HepG2 (cell line): Measurements from ENCODE around the gene SALL4. TPM values are rescaled to one million over a fixed set of nuclear protein-coding genes. Genes with fewer than 3 reads are reported as not detected.
A peak's percentile ranks its signal among the peaks of the same experiment; 100 is the strongest.

Experiments used
- BCLAF1 ChIP-seq: fragments of 450-650 bp; IDR thresholded peaks from 2 replicates; pipeline ENCODE4 v1.6.1; 2017; ENCODE audit warnings: mild to moderate bottlenecking
- CEBPB ChIP-seq: IDR thresholded peaks from 2 replicates; pipeline ENCODE4 v1.6.1; 2011; ENCODE audit warnings: low read depth, low read length, improper control_type of control experiment, borderline replicate concordance
- ELF3 ChIP-seq: IDR thresholded peaks from 2 replicates; pipeline ENCODE4 v1.6.1; 2016; ENCODE audit warnings: missing genetic modification reagents, missing compliant biosample characterization
- EP300 ChIP-seq, 3 experiments: sonication (generic) in 1 of 3; formaldehyde crosslinking in 1 of 3; IDR thresholded peaks; 2 replicates each; pipeline versions ENCODE4 v1.5.1 to v1.6.1; 2011 to 2020; ENCODE audit warnings: low read depth in 2 of 3, low read length in 2 of 3, borderline replicate concordance in 1 of 3, improper control_type of control experiment in 1 of 3, mild to moderate bottlenecking in 1 of 3, missing genetic modification reagents in 1 of 3, moderate library complexity in 1 of 3
- FOXO1 ChIP-seq: sonication (generic); formaldehyde crosslinking; IDR thresholded peaks from 2 replicates; pipeline ENCODE4 v1.4.0; 2020; ENCODE audit warnings: missing genetic modification reagents
- FOXP4 ChIP-seq: sonication (generic); formaldehyde crosslinking; IDR thresholded peaks from 2 replicates; pipeline ENCODE4 v1.4.0; 2020; ENCODE audit warnings: missing genetic modification reagents
- HDAC2 ChIP-seq: sonication (generic); formaldehyde crosslinking; IDR thresholded peaks from 2 replicates; pipeline ENCODE4 v1.4.0; 2020; ENCODE audit warnings: missing genetic modification reagents
- KAT8 ChIP-seq: IDR thresholded peaks from 2 replicates; pipeline ENCODE4 v1.6.1; 2016; ENCODE audit warnings: missing genetic modification reagents, missing compliant biosample characterization
- MAFK ChIP-seq, 2 experiments: IDR thresholded peaks in 1 of 2; conservative IDR thresholded peaks in 1 of 2; 2 replicates each; pipeline ENCODE4 v1.6.1; 2011; ENCODE audit warnings: improper control_type of control experiment in 2 of 2, low read length in 2 of 2
- MAX ChIP-seq: IDR thresholded peaks from 2 replicates; pipeline ENCODE4 v1.6.1; 2012; ENCODE audit warnings: inconsistent platforms
- PITX1 ChIP-seq: sonication (generic); formaldehyde crosslinking; IDR thresholded peaks from 2 replicates; pipeline ENCODE4 v1.5.1; 2020; ENCODE audit warnings: mild to moderate bottlenecking, missing genetic modification reagents
- RARA ChIP-seq: IDR thresholded peaks from 2 replicates; pipeline ENCODE4 v1.6.1; 2016; ENCODE audit warnings: missing genetic modification reagents, missing compliant biosample characterization
- SMYD3 ChIP-seq: sonication (generic); formaldehyde crosslinking; IDR thresholded peaks from 2 replicates; pipeline ENCODE4 v1.8.1; 2023; ENCODE audit warnings: mild to moderate bottlenecking, missing genetic modification reagents
- TGIF2 ChIP-seq: IDR thresholded peaks from 2 replicates; pipeline ENCODE4 v1.6.1; 2016; ENCODE audit warnings: control low read depth, missing compliant biosample characterization
- ZBTB38 ChIP-seq: sonication (generic); formaldehyde crosslinking; IDR thresholded peaks from 2 replicates; pipeline ENCODE4 v1.5.1; 2020; ENCODE audit warnings: mild to moderate bottlenecking, missing genetic modification reagents
- ZNF205 ChIP-seq: IDR thresholded peaks from 2 replicates; pipeline ENCODE4 v1.6.1; 2018; ENCODE audit warnings: missing biosample characterization, missing genetic modification reagents
- ZNF275 ChIP-seq: sonication (generic); formaldehyde crosslinking; IDR thresholded peaks from 2 replicates; pipeline ENCODE4 v1.8.0; 2022; ENCODE audit warnings: missing genetic modification reagents, mild to moderate bottlenecking, inconsistent platforms, borderline replicate concordance
- ZNF501 ChIP-seq: sonication (generic); formaldehyde crosslinking; IDR thresholded peaks from 2 replicates; pipeline ENCODE4 v1.5.1; 2020; ENCODE audit warnings: mild to moderate bottlenecking, moderate library complexity, missing genetic modification reagents
- ZNF567 ChIP-seq: sonication (generic); formaldehyde crosslinking; IDR thresholded peaks from 2 replicates; pipeline ENCODE4 v1.8.1; 2023; ENCODE audit warnings: mild to moderate bottlenecking, missing genetic modification reagents, borderline replicate concordance
- ZNF616 ChIP-seq: sonication (generic); formaldehyde crosslinking; IDR thresholded peaks from 2 replicates; pipeline ENCODE4 v1.5.0; 2020; ENCODE audit warnings: low read depth, mild to moderate bottlenecking, missing genetic modification reagents
- ZNF629 ChIP-seq: sonication (generic); formaldehyde crosslinking; conservative IDR thresholded peaks from 2 replicates; pipeline ENCODE4 v1.5.0; 2020; ENCODE audit warnings: missing genetic modification reagents
- ZNF790 ChIP-seq: sonication (generic); formaldehyde crosslinking; IDR thresholded peaks from 2 replicates; pipeline ENCODE4 v1.8.0; 2022; ENCODE audit warnings: missing genetic modification reagents, mild to moderate bottlenecking, borderline replicate concordance
- polyA plus RNA-seq, 8 experiments: library from polyadenylated mRNA; depleted of rRNA in 3 of 8; stranded (reverse) in 7 of 8; unstranded in 1 of 8; fragments of >200 nt; fragmentation: Illumina TruSeq in 4 of 8; extraction: Trizol in 4 of 8; gene quantifications; 2 replicates each; pipeline versions ENCODE4 v1.2.1 to v1.2.3, GENCODE V29; 2011 to 2016; ENCODE audit warnings: low read depth in 4 of 8, missing spikeins in 1 of 8, mixed read lengths in 1 of 8; ENCODE audit not compliant: insufficient read depth in 1 of 8
- total RNA-seq, 5 experiments: library from RNA; depleted of rRNA; stranded (reverse); fragments of >200 nt; fragmentation: Illumina TruSeq; extraction: Trizol; gene quantifications; 2 replicates each; pipeline ENCODE4 v1.2.3, GENCODE V29; 2016; ENCODE audit warnings: low read depth in 1 of 5

SALL4 gene
- total and polyA plus RNA-seq, 2 of the 13 experiments (the other 11 are each of a cell fraction or from before 2014, with no cell fraction given): 0.33 to 1.8 TPM

GRCh38 chr20:51734876-51735720 is 67.2 kb downstream of the SALL4 start (continued):
- TF ChIP-seq ZNF275 (CRISPR knock-in tag) (no peak), EP300 (IDR thresholded peaks at IDR 0.05; ENCODE audit: low read depth in 2 of 2, low read length in 2 of 2) (no peak; a peak in 1 of 4 replicates), EP300 (CRISPR knock-in tag; IDR thresholded peaks at IDR 0.05; ENCODE audit: borderline replicate concordance) (0 out of 2 replicates have a peak, but pooled peaks have one; percentile 15), MAX (0 out of 2 replicates have a peak, but pooled peaks have one; percentile 30), FOXO1 (CRISPR knock-in tag) (peak; percentile 55; the same call in 1 of the 2 replicates), CEBPB (no peak), ZNF629 (CRISPR knock-in tag) (no peak), BCLAF1 (no peak), KAT8 (CRISPR knock-in tag) (0 out of 2 replicates have a peak, but pooled peaks have one; percentile 35), ELF3 (peak; percentile 10; the same call in 1 of the 2 replicates), ZNF501 (CRISPR knock-in tag) (peak; percentile 34; the same call in 1 of the 2 replicates), MAFK (conservative IDR thresholded peaks at IDR 0.05 in 1 of 2, IDR thresholded peaks at IDR 0.05 in 1 of 2; ENCODE audit: low read length in 2 of 2) (peak; percentile 20 to 39; a peak in 2 of 4 replicates), TGIF2 (CRISPR knock-in tag) (no peak), ZNF616 (CRISPR knock-in tag) (no peak), ZBTB38 (CRISPR knock-in tag) (peak; percentile 31; the same call in 1 of the 2 replicates), RARA (CRISPR knock-in tag) (peak; percentile 48; the same call in 1 of the 2 replicates), ZNF205 (CRISPR knock-in tag) (peak; percentile 44; the same call in 1 of the 2 replicates), FOXP4 (CRISPR knock-in tag) (peak; percentile 80), SMYD3 (CRISPR knock-in tag) (peak; percentile 24; the same call in 1 of the 2 replicates), ZNF567 (CRISPR knock-in tag) (0 out of 2 replicates have a peak, but pooled peaks have one; percentile 38), ZNF790 (CRISPR knock-in tag) (no peak), HDAC2 (CRISPR knock-in tag) (peak; percentile 33; the same call in 1 of the 2 replicates), PITX1 (CRISPR knock-in tag) (0 out of 2 replicates have a peak, but pooled peaks have one; percentile 31)
